Lower leg skin (tissue), 3 donors: Measurements from ENCODE around the gene TUBA8.

Experiments
- POLR2A ChIP-seq, 2 donors: fragments of 450-650 bp; IDR thresholded peaks; one replicate each; pipeline ENCODE4 v1.6.1; 2016 to 2017; ENCODE audit warnings: antibody characterized with exemption in 2 of 2, mild to moderate bottlenecking in 1 of 2, moderate library complexity in 1 of 2
- TF ChIP-seq, protein P1 (sequence below), 3 donors: fragments of 450-650 bp; IDR thresholded peaks; one replicate each; pipeline ENCODE4 v1.5.1; 2016; ENCODE audit warnings: antibody characterized with exemption in 3 of 3, mild to moderate bottlenecking in 3 of 3, moderate library complexity in 2 of 3

GRCh38 chr22:18121954-18122554, 11.4 kb downstream of the TUBA8 start:
- TF ChIP-seq, protein P1, sequence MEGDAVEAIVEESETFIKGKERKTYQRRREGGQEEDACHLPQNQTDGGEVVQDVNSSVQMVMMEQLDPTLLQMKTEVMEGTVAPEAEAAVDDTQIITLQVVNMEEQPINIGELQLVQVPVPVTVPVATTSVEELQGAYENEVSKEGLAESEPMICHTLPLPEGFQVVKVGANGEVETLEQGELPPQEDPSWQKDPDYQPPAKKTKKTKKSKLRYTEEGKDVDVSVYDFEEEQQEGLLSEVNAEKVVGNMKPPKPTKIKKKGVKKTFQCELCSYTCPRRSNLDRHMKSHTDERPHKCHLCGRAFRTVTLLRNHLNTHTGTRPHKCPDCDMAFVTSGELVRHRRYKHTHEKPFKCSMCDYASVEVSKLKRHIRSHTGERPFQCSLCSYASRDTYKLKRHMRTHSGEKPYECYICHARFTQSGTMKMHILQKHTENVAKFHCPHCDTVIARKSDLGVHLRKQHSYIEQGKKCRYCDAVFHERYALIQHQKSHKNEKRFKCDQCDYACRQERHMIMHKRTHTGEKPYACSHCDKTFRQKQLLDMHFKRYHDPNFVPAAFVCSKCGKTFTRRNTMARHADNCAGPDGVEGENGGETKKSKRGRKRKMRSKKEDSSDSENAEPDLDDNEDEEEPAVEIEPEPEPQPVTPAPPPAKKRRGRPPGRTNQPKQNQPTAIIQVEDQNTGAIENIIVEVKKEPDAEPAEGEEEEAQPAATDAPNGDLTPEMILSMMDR (IDR thresholded peaks at IDR 0.05): no peak
- no peak for TF ChIP-seq POLR2A (IDR thresholded peaks at IDR 0.05)
